WTC11 (cell line): ENCODE measurements around the gene HHAT. TPM values are rescaled to one million over a fixed set of nuclear protein-coding genes. Genes with fewer than 3 reads are reported as not detected.

Experiments
- ATAC-seq: fragments of 200-7000 bp; cut with Tn5 transposase; 2 replicates; pipeline ENCODE4 v1.10.0; 2021; ENCODE audit warnings: mild to moderate bottlenecking, moderate library complexity
- CTCF ChIA-PET: fragments of 300-600 bp; sonication (Branson Sonifier 250); formaldehyde crosslinking; loops from one replicate; lab custom pipeline; 2021; ENCODE audit warnings: antibody characterized with exemption; lab: Charles Lee
- POLR2A ChIA-PET: fragments of 350-600 bp; sonication (Branson Sonifier 250); formaldehyde crosslinking; loops from one replicate; lab custom pipeline; 2021; ENCODE audit warnings: antibody characterized with exemption; lab: Charles Lee
- DNase-seq: peaks from one replicate; pipeline ENCODE4 v3.0.0; 2021; ENCODE audit warnings: low spot score
- H3K27ac Mint-ChIP-seq: 2 replicates; pipeline ENCODE4 v1.8.0; 2021; ENCODE audit warnings: mixed read lengths
- H3K27me3 Mint-ChIP-seq: 2 replicates; pipeline ENCODE4 v1.8.0; 2021; ENCODE audit warnings: low read depth, mild to moderate bottlenecking, moderate library complexity, mixed read lengths
- H3K36me3 Mint-ChIP-seq: 2 replicates; pipeline ENCODE4 v1.8.0; 2021; ENCODE audit warnings: mixed read lengths
- H3K4me1 Mint-ChIP-seq: 2 replicates; pipeline ENCODE4 v1.8.0; 2022; ENCODE audit warnings: mixed read lengths
- H3K4me3 Mint-ChIP-seq: 2 replicates; pipeline ENCODE4 v1.8.0; 2021; ENCODE audit warnings: mild to moderate bottlenecking, moderate library complexity, mixed read lengths
- H3K9me3 Mint-ChIP-seq: 2 replicates; pipeline ENCODE4 v1.8.0; 2021; ENCODE audit warnings: mixed read lengths
- ATF1 ChIP-seq: sonication (generic); formaldehyde crosslinking; IDR thresholded peaks from 2 replicates; pipeline ENCODE4 v1.8.1; 2023; ENCODE audit warnings: mild to moderate bottlenecking, moderate library complexity, missing genetic modification reagents
- CREB1 ChIP-seq: sonication (generic); formaldehyde crosslinking; IDR thresholded peaks from 2 replicates; pipeline ENCODE4 v1.8.0; 2023; ENCODE audit warnings: mild to moderate bottlenecking, missing genetic modification reagents
- GTF2I ChIP-seq: fragments of 250-450 bp; sonication (Bioruptor Pico); conservative IDR thresholded peaks from 2 replicates; pipeline ENCODE4 v1.4.0; 2021; ENCODE audit warnings: mild to moderate bottlenecking
- HMGA2 ChIP-seq: fragments of 250-450 bp; sonication (Bioruptor Pico); IDR thresholded peaks from 2 replicates; pipeline ENCODE4 v1.4.0; 2021; ENCODE audit warnings: mild to moderate bottlenecking, moderate library complexity
- JAZF1 ChIP-seq: fragments of 250-450 bp; sonication (Bioruptor Pico); IDR thresholded peaks from 2 replicates; pipeline ENCODE4 v1.9.0; 2021; ENCODE audit warnings: moderate library complexity, mild to moderate bottlenecking, inconsistent platforms
- NR2C2 ChIP-seq: sonication (generic); formaldehyde crosslinking; IDR thresholded peaks from 2 replicates; pipeline ENCODE4 v1.8.0; 2022; ENCODE audit warnings: mild to moderate bottlenecking, missing genetic modification reagents
- RORB ChIP-seq: fragments of 250-450 bp; sonication (Bioruptor Pico); IDR thresholded peaks from 2 replicates; pipeline ENCODE4 v1.9.0; 2021; ENCODE audit warnings: mild to moderate bottlenecking
- TEAD1 ChIP-seq: sonication (generic); formaldehyde crosslinking; IDR thresholded peaks from 2 replicates; pipeline ENCODE4 v1.8.0; 2022; ENCODE audit warnings: mild to moderate bottlenecking, missing genetic modification reagents
- total RNA-seq: library from RNA; stranded (reverse); gene quantifications from 3 replicates; pipeline ENCODE4 v1.2.3, GENCODE V29; 2021
- TF ChIP-seq, protein P1 (sequence below): sonication (generic); formaldehyde crosslinking; IDR thresholded peaks from 2 replicates; pipeline ENCODE4 v1.8.0; 2022; ENCODE audit warnings: mild to moderate bottlenecking, missing genetic modification reagents
- TF ChIP-seq, protein P2 (sequence below): fragments of 200-600 bp; IDR thresholded peaks from 2 replicates; pipeline ENCODE4 v1.8.0; 2022; ENCODE audit warnings: antibody characterized with exemption
- TF ChIP-seq, protein P3 (sequence below): sonication (generic); formaldehyde crosslinking; IDR thresholded peaks from 2 replicates; pipeline ENCODE4 v1.8.1; 2023; ENCODE audit warnings: mild to moderate bottlenecking, missing genetic modification reagents
- TF ChIP-seq, protein P4 (sequence below): fragments of 250-450 bp; sonication (Bioruptor Pico); conservative IDR thresholded peaks from 2 replicates; pipeline ENCODE4 v1.9.0; 2021; ENCODE audit warnings: mild to moderate bottlenecking
- TF ChIP-seq, protein P5 (sequence below): sonication (generic); formaldehyde crosslinking; IDR thresholded peaks from 2 replicates; pipeline ENCODE4 v1.8.0; 2022; ENCODE audit warnings: mild to moderate bottlenecking, missing genetic modification reagents
- TF ChIP-seq, protein P6 (sequence below): sonication (generic); formaldehyde crosslinking; IDR thresholded peaks from 2 replicates; pipeline ENCODE4 v1.8.1; 2023; ENCODE audit warnings: mild to moderate bottlenecking, missing genetic modification reagents, borderline replicate concordance

Gene HHAT
- total RNA-seq, 1 experiment from 2014 or later: 0.39 TPM

DNA sequence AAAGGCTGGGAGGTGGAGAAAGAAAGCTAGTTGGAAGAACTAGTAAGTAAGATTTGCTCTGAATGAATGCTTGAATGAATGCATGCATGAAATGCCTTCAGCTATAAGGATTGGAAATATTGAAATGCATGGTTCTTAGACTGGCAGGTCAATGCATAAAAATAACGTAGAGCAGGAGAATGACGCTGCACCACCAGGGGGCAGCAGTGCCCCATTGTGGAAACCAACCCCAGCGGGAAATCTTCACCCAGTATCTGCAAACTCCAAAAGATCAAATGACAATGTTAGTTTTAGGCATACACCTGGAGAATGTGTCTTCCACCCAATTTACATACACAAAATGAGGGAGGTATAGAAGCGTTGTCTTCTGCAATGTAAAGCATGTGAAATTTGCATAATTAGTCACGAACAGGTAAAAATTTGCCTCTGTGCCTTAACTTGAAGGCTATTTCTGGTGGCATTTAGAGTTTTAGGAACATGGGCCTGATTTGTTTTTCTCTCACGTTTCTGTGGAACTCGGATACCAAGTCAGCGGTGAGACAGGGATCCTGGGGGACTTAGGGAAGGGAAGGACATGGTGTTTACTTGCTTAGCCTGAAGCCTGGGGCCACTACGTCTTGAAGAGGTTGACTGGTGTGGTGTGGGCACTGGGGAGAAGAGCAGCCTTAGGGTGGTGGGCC is 78.6 kb downstream of the HHAT start:
- no peaks in the 10 kb centered on the region; the same call in 1 of the 2 replicates for H3K27me3 Mint-ChIP-seq
- ATAC-seq (peak; percentile 70), DNase-seq (peak; percentile 81)
- ChIA-PET POLR2A (no interaction called here), CTCF (interaction anchor here (0.7 to 5.7 kb wide), 9 partner anchors 9 to 726 kb away, joined by 3 to 33 read pairs (median 5); partner anchors contain the start of gene KCNH1)
- TF ChIP-seq, protein P1, sequence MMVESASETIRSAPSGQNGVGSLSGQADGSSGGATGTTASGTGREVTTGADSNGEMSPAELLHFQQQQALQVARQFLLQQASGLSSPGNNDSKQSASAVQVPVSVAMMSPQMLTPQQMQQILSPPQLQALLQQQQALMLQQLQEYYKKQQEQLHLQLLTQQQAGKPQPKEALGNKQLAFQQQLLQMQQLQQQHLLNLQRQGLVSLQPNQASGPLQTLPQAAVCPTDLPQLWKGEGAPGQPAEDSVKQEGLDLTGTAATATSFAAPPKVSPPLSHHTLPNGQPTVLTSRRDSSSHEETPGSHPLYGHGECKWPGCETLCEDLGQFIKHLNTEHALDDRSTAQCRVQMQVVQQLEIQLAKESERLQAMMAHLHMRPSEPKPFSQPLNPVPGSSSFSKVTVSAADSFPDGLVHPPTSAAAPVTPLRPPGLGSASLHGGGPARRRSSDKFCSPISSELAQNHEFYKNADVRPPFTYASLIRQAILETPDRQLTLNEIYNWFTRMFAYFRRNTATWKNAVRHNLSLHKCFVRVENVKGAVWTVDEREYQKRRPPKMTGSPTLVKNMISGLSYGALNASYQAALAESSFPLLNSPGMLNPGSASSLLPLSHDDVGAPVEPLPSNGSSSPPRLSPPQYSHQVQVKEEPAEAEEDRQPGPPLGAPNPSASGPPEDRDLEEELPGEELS: no peak
- TF ChIP-seq, protein P2, sequence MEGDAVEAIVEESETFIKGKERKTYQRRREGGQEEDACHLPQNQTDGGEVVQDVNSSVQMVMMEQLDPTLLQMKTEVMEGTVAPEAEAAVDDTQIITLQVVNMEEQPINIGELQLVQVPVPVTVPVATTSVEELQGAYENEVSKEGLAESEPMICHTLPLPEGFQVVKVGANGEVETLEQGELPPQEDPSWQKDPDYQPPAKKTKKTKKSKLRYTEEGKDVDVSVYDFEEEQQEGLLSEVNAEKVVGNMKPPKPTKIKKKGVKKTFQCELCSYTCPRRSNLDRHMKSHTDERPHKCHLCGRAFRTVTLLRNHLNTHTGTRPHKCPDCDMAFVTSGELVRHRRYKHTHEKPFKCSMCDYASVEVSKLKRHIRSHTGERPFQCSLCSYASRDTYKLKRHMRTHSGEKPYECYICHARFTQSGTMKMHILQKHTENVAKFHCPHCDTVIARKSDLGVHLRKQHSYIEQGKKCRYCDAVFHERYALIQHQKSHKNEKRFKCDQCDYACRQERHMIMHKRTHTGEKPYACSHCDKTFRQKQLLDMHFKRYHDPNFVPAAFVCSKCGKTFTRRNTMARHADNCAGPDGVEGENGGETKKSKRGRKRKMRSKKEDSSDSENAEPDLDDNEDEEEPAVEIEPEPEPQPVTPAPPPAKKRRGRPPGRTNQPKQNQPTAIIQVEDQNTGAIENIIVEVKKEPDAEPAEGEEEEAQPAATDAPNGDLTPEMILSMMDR: peak; percentile 92
- peak overlapping the region; percentile 92 for H3K27ac Mint-ChIP-seq
- H3K36me3 Mint-ChIP-seq: no peaks in the 10 kb centered on the region
- 0 out of 2 replicates have a peak overlapping the region, but pooled peaks have one; percentile 16 for H3K4me3 Mint-ChIP-seq
- H3K4me1 Mint-ChIP-seq: peaks cover 26% of the 10 kb centered on the region
- H3K9me3 Mint-ChIP-seq: peaks cover 7% of the 10 kb centered on the region

DNA sequence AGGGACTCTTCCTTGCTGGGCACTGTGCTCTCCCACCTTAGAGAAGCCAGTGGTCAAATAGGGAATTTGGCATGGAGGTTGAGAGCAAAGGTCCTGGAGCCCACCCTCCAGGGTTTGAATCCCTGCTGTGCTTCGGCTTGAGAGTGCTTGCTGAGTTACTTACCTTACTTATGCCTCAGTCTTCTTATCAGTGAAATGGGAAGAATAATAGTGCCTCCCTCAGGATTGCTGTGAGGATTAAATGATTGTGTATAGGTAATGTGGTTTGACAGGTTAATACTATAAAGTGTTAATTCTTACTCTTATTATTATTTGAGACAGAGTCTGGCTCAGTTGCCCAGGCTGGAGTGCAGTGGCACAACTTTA is 79.2 kb downstream of the HHAT start:
- Mint-ChIP-seq H3K9me3 (peaks cover 7% of the 10 kb centered on the region), H3K4me3 (no peak overlapping the region), H3K27me3 (no peaks in the 10 kb centered on the region; the same call in 1 of the 2 replicates), H3K4me1 (peaks cover 25% of the 10 kb centered on the region), H3K27ac (peak overlapping the region; percentile 92), H3K36me3 (no peaks in the 10 kb centered on the region)
- POLR2A ChIA-PET: no interaction called here
- CTCF ChIA-PET: interaction anchor here (1.3 kb wide), 1 partner anchor 728 kb away, joined by 5 read pairs; no protein-coding TSS in a partner anchor
- ATAC-seq (no peak), DNase-seq (no peak)
- TF ChIP-seq, protein P3, sequence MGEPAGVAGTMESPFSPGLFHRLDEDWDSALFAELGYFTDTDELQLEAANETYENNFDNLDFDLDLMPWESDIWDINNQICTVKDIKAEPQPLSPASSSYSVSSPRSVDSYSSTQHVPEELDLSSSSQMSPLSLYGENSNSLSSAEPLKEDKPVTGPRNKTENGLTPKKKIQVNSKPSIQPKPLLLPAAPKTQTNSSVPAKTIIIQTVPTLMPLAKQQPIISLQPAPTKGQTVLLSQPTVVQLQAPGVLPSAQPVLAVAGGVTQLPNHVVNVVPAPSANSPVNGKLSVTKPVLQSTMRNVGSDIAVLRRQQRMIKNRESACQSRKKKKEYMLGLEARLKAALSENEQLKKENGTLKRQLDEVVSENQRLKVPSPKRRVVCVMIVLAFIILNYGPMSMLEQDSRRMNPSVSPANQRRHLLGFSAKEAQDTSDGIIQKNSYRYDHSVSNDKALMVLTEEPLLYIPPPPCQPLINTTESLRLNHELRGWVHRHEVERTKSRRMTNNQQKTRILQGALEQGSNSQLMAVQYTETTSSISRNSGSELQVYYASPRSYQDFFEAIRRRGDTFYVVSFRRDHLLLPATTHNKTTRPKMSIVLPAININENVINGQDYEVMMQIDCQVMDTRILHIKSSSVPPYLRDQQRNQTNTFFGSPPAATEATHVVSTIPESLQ (CRISPR knock-in tag): no peak
- 0 out of 2 replicates have a peak, but pooled peaks have one; percentile 70 for TF ChIP-seq GTF2I (CRISPR knock-in tag)
- TF ChIP-seq, protein P1: no peak

DNA sequence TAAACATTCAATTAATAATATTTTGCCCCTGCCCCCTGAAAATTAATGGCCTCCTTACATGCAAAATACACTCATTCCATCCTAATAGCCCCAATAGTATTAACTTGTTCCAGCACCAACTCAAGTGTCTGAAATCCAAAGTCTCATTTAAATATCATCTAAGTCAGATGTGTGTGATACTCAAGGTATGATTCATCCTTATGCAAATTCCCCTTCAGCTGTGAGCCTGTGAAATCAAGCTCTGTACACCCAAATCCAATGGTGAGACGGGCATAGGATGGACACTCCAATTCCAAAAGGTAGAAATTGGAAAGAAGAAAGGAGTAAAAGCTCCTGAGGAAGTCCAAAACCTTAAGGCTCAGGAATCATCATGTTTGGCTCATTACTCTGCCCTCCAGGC is 83.5 kb downstream of the HHAT start:
- ATAC-seq (no peak), DNase-seq (no peak)
- H3K27me3 Mint-ChIP-seq: peaks cover 4% of the 10 kb centered on the region; the same call in 1 of the 2 replicates
- TF ChIP-seq, protein P4, sequence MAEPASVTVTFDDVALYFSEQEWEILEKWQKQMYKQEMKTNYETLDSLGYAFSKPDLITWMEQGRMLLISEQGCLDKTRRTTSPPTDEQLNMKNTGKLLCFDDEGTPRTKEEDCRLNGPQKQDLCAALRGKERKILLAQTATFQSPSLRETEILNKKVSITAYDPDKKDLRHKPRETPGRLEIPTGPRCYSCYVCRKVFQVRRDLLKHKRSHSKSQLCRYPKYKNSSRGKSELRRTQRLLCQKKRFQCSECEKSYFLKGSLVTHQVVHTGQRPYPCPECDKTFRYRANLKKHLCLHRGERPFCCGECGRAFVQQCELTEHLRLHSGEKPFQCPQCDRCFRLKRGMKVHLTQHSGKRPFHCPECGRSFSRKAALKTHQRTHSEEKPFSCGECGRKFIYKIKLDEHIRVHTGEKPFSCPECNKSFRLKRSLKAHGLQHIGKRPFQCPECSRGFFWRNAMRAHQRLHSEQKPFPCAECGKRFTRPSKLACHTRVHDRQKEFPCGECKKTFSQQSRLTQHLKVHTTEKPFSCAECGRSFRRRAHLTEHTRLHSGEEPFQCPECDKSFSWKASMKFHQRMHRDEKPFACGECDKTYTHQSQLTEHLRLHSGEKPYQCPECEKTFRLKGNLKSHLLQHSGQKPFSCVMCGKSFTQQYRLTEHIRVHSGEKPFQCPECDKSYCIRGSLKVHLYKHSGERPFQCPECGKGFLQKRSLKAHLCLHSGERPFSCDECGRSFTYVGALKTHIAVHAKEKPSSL (CRISPR knock-in tag): no peak
- TF ChIP-seq, protein P5, sequence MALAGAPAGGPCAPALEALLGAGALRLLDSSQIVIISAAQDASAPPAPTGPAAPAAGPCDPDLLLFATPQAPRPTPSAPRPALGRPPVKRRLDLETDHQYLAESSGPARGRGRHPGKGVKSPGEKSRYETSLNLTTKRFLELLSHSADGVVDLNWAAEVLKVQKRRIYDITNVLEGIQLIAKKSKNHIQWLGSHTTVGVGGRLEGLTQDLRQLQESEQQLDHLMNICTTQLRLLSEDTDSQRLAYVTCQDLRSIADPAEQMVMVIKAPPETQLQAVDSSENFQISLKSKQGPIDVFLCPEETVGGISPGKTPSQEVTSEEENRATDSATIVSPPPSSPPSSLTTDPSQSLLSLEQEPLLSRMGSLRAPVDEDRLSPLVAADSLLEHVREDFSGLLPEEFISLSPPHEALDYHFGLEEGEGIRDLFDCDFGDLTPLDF (CRISPR knock-in tag): no peak
- TF ChIP-seq NR2C2 (CRISPR knock-in tag) (no peak), JAZF1 (CRISPR knock-in tag) (no peak), CREB1 (no peak), TEAD1 (CRISPR knock-in tag) (no peak), HMGA2 (CRISPR knock-in tag) (no peak), RORB (CRISPR knock-in tag) (no peak), ATF1 (no peak)
- TF ChIP-seq, protein P6, sequence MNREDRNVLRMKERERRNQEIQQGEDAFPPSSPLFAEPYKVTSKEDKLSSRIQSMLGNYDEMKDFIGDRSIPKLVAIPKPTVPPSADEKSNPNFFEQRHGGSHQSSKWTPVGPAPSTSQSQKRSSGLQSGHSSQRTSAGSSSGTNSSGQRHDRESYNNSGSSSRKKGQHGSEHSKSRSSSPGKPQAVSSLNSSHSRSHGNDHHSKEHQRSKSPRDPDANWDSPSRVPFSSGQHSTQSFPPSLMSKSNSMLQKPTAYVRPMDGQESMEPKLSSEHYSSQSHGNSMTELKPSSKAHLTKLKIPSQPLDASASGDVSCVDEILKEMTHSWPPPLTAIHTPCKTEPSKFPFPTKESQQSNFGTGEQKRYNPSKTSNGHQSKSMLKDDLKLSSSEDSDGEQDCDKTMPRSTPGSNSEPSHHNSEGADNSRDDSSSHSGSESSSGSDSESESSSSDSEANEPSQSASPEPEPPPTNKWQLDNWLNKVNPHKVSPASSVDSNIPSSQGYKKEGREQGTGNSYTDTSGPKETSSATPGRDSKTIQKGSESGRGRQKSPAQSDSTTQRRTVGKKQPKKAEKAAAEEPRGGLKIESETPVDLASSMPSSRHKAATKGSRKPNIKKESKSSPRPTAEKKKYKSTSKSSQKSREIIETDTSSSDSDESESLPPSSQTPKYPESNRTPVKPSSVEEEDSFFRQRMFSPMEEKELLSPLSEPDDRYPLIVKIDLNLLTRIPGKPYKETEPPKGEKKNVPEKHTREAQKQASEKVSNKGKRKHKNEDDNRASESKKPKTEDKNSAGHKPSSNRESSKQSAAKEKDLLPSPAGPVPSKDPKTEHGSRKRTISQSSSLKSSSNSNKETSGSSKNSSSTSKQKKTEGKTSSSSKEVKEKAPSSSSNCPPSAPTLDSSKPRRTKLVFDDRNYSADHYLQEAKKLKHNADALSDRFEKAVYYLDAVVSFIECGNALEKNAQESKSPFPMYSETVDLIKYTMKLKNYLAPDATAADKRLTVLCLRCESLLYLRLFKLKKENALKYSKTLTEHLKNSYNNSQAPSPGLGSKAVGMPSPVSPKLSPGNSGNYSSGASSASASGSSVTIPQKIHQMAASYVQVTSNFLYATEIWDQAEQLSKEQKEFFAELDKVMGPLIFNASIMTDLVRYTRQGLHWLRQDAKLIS (CRISPR knock-in tag): no peak
- peaks cover 19% of the 10 kb centered on the region for H3K9me3 Mint-ChIP-seq
- no peak overlapping the region for H3K4me3 Mint-ChIP-seq
- peaks cover 2% of the 10 kb centered on the region; the same call in 1 of the 2 replicates for H3K36me3 Mint-ChIP-seq
- H3K4me1 Mint-ChIP-seq: peaks cover 27% of the 10 kb centered on the region
- CTCF ChIA-PET: no interaction called here
- POLR2A ChIA-PET: no interaction called here
- no peak overlapping the region for H3K27ac Mint-ChIP-seq
